HepG2 (cell line): ENCODE measurements around the gene LTB4R. TPM values are rescaled to one million over a fixed set of nuclear protein-coding genes. Genes with fewer than 3 reads are reported as not detected.

Experiments used
- ATM ChIP-seq: fragments of 450-650 bp; IDR thresholded peaks from 2 replicates; pipeline ENCODE4 v1.7.1; 2017; ENCODE audit warnings: mild to moderate bottlenecking, borderline replicate concordance
- FOXJ3 ChIP-seq: sonication (generic); formaldehyde crosslinking; IDR thresholded peaks from 2 replicates; pipeline ENCODE4 v1.4.0; 2020; ENCODE audit warnings: missing genetic modification reagents, mild to moderate bottlenecking, borderline replicate concordance
- NCOR1 ChIP-seq: fragments of 200-600 bp; sonication (generic); IDR thresholded peaks from 2 replicates; pipeline ENCODE4 v1.7.0; 2017; ENCODE audit warnings: antibody characterized with exemption, low read length, borderline replicate concordance
- PHB2 ChIP-seq: fragments of 450-650 bp; IDR thresholded peaks from 2 replicates; pipeline ENCODE4 v1.6.1; 2018; ENCODE audit not compliant: partially characterized antibody
- PHF20 ChIP-seq: sonication (generic); formaldehyde crosslinking; IDR thresholded peaks from 2 replicates; pipeline ENCODE4 v1.5.0; 2020; ENCODE audit warnings: mild to moderate bottlenecking, missing genetic modification reagents
- RARA ChIP-seq: IDR thresholded peaks from 2 replicates; pipeline ENCODE4 v1.6.1; 2016; ENCODE audit warnings: missing genetic modification reagents, missing compliant biosample characterization
- RFX5 ChIP-seq: IDR thresholded peaks from 2 replicates; pipeline ENCODE4 v1.6.1; 2011; ENCODE audit warnings: low read depth, low read length, improper control_type of control experiment
- SMAD3 ChIP-seq: sonication (generic); formaldehyde crosslinking; IDR thresholded peaks from 2 replicates; pipeline ENCODE4 v1.4.0; 2020; ENCODE audit warnings: missing genetic modification reagents
- SMARCE1 ChIP-seq: fragments of 450-650 bp; IDR thresholded peaks from 2 replicates; pipeline ENCODE4 v1.6.1; 2017; ENCODE audit warnings: borderline replicate concordance
- TMF1 ChIP-seq: sonication (generic); formaldehyde crosslinking; IDR thresholded peaks from 2 replicates; pipeline ENCODE4 v1.8.1; 2022; ENCODE audit warnings: low read depth, missing genetic modification reagents
- ZNF138 ChIP-seq: sonication (generic); formaldehyde crosslinking; IDR thresholded peaks from 2 replicates; pipeline ENCODE4 v1.5.0; 2020; ENCODE audit warnings: mild to moderate bottlenecking, low read depth, missing genetic modification reagents
- ZNF431 ChIP-seq: sonication (generic); formaldehyde crosslinking; IDR thresholded peaks from 2 replicates; pipeline ENCODE4 v1.9.0; 2022; ENCODE audit warnings: missing genetic modification reagents, low read depth, mild to moderate bottlenecking, borderline replicate concordance
- ZNF672 ChIP-seq: sonication (generic); formaldehyde crosslinking; IDR thresholded peaks from 2 replicates; pipeline ENCODE4 v1.8.1; 2022; ENCODE audit warnings: missing genetic modification reagents
- polyA plus RNA-seq, 8 experiments: library from polyadenylated mRNA; depleted of rRNA in 3 of 8; stranded (reverse) in 7 of 8; unstranded in 1 of 8; fragments of >200 nt; fragmentation: Illumina TruSeq in 4 of 8; extraction: Trizol in 4 of 8; gene quantifications; 2 replicates each; pipeline versions ENCODE4 v1.2.1 to v1.2.3, GENCODE V29; 2011 to 2016; ENCODE audit warnings: low read depth in 4 of 8, missing spikeins in 1 of 8, mixed read lengths in 1 of 8; ENCODE audit not compliant: insufficient read depth in 1 of 8
- total RNA-seq, 5 experiments: library from RNA; depleted of rRNA; stranded (reverse); fragments of >200 nt; fragmentation: Illumina TruSeq; extraction: Trizol; gene quantifications; 2 replicates each; pipeline ENCODE4 v1.2.3, GENCODE V29; 2016; ENCODE audit warnings: low read depth in 1 of 5
- TF ChIP-seq, protein P1 (sequence below): sonication (generic); formaldehyde crosslinking; IDR thresholded peaks from 2 replicates; pipeline ENCODE4 v1.4.0; 2020; ENCODE audit warnings: mild to moderate bottlenecking, missing genetic modification reagents, borderline replicate concordance
- TF ChIP-seq, protein P2 (sequence below): sonication (generic); formaldehyde crosslinking; IDR thresholded peaks from 2 replicates; pipeline ENCODE4 v1.4.0; 2020; ENCODE audit warnings: mild to moderate bottlenecking, missing genetic modification reagents
- TF ChIP-seq, protein P3 (sequence below): sonication (generic); formaldehyde crosslinking; IDR thresholded peaks from 2 replicates; pipeline ENCODE4 v1.4.0; 2020; ENCODE audit warnings: missing genetic modification reagents, mild to moderate bottlenecking, borderline replicate concordance

The LTB4R gene
- total and polyA plus RNA-seq, 2 of the 13 experiments (the other 11 are each of a cell fraction or from before 2014, with no cell fraction given), result 3.2 to 8.2 TPM

DNA sequence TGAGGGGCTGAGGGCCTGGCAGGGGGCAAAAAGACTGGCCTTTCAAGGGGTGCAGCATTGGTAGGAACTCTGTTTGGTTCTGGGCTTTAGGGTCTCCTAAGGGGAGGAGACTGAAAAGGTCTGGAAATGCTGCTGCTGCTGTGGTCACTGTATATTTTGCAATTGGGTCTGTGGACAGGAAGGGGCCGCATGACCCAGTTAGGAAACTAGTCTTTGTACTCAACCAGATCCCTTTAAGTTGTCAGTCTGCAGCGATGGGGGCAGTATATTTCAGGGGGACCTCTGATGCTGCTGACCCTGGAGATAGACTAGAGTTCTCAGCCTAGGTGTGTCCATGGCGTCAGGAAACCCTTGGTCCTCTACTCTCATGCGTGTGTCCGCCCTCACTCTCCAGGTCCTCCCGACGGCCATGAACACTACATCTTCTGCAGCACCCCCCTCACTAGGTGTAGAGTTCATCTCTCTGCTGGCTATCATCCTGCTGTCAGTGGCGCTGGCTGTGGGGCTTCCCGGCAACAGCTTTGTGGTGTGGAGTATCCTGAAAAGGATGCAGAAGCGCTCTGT is 4.0 kb downstream of the LTB4R start (continued):
- TF ChIP-seq, protein P1, sequence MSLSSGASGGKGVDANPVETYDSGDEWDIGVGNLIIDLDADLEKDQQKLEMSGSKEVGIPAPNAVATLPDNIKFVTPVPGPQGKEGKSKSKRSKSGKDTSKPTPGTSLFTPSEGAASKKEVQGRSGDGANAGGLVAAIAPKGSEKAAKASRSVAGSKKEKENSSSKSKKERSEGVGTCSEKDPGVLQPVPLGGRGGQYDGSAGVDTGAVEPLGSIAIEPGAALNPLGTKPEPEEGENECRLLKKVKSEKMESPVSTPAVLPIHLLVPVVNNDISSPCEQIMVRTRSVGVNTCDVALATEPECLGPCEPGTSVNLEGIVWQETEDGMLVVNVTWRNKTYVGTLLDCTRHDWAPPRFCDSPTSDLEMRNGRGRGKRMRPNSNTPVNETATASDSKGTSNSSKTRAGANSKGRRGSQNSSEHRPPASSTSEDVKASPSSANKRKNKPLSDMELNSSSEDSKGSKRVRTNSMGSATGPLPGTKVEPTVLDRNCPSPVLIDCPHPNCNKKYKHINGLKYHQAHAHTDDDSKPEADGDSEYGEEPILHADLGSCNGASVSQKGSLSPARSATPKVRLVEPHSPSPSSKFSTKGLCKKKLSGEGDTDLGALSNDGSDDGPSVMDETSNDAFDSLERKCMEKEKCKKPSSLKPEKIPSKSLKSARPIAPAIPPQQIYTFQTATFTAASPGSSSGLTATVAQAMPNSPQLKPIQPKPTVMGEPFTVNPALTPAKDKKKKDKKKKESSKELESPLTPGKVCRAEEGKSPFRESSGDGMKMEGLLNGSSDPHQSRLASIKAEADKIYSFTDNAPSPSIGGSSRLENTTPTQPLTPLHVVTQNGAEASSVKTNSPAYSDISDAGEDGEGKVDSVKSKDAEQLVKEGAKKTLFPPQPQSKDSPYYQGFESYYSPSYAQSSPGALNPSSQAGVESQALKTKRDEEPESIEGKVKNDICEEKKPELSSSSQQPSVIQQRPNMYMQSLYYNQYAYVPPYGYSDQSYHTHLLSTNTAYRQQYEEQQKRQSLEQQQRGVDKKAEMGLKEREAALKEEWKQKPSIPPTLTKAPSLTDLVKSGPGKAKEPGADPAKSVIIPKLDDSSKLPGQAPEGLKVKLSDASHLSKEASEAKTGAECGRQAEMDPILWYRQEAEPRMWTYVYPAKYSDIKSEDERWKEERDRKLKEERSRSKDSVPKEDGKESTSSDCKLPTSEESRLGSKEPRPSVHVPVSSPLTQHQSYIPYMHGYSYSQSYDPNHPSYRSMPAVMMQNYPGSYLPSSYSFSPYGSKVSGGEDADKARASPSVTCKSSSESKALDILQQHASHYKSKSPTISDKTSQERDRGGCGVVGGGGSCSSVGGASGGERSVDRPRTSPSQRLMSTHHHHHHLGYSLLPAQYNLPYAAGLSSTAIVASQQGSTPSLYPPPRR, result no peak
- TF ChIP-seq NCOR1 (0 out of 2 replicates have a peak, but pooled peaks have one; percentile 28), TMF1 (CRISPR knock-in tag) (no peak), ZNF431 (CRISPR knock-in tag) (peak; percentile 46; the same call in 1 of the 2 replicates), FOXJ3 (CRISPR knock-in tag) (no peak), PHB2 (no peak), PHF20 (no peak; the same call in 1 of the 2 replicates), ATM (no peak), SMAD3 (CRISPR knock-in tag) (no peak), ZNF672 (CRISPR knock-in tag) (no peak), RFX5 (no peak), ZNF138 (CRISPR knock-in tag) (0 out of 2 replicates have a peak, but pooled peaks have one; percentile 55), SMARCE1 (no peak), RARA (CRISPR knock-in tag) (peak; percentile 15; the same call in 1 of the 2 replicates)
- TF ChIP-seq, protein P2, sequence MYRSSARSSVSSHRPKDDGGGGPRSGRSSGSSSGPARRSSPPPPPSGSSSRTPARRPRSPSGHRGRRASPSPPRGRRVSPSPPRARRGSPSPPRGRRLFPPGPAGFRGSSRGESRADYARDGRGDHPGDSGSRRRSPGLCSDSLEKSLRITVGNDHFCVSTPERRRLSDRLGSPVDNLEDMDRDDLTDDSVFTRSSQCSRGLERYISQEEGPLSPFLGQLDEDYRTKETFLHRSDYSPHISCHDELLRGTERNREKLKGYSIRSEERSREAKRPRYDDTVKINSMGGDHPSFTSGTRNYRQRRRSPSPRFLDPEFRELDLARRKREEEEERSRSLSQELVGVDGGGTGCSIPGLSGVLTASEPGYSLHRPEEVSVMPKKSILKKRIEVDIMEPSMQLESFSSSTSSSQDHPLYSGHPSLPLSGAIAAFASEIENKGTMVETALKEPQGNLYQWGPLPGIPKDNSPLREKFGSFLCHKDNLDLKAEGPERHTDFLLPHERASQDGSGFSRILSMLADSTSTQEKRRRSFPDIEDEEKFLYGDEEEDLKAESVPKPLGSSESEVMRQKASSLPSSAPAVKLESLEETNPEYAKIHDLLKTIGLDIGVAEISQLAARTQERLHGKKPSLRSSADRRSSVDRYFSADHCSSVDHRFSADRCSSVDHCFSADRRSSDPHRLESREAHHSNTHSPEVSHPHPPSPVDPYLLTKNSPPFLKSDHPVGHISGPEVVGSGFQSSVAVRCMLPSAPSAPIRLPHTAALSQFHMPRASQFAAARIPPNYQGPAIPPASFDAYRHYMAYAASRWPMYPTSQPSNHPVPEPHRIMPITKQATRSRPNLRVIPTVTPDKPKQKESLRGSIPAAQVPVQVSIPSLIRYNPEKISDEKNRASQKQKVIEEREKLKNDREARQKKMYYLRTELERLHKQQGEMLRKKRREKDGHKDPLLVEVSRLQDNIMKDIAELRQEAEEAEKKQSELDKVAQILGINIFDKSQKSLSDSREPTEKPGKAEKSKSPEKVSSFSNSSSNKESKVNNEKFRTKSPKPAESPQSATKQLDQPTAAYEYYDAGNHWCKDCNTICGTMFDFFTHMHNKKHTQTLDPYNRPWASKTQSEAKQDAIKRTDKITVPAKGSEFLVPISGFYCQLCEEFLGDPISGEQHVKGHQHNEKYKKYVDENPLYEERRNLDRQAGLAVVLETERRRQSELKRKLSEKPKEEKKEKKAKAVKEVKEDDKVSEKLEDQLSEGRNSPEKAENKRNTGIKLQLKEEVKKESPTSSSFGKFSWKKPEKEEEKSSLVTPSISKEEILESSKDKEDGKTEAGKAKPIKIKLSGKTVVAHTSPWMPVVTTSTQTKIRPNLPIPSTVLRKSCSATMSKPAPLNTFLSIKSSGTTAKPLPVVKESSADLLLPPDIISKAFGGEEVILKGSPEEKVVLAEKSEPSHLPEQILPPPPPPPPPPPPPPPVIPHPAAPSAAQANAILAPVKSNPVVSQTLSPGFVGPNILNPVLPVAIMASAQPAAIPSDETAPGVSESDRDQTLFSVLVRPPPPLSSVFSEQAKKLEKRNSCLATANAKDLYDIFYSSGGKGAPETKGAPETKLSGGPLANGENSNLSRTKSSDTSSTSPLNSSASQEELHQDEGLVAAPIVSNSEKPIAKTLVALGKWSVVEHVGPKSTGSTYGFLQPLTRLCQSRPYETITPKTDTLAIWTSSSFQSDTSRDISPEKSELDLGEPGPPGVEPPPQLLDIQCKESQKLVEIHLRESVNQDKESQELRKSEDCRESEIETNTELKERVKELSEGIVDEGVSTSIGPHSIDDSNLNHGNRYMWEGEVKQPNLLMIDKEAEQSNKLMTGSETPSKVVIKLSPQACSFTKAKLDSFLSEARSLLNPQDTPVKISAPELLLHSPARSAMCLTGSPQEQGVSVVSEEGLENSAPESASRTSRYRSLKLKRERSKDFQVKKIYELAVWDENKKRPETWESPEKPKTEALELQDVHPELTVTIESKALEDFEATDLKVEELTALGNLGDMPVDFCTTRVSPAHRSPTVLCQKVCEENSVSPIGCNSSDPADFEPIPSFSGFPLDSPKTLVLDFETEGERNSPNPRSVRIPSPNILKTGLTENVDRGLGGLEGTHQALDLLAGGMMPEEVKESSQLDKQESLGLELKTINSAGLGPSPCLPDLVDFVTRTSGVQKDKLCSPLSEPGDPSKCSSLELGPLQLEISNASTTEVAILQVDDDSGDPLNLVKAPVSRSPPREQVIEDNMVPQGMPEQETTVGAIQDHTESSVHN, result no peak
- TF ChIP-seq, protein P3, sequence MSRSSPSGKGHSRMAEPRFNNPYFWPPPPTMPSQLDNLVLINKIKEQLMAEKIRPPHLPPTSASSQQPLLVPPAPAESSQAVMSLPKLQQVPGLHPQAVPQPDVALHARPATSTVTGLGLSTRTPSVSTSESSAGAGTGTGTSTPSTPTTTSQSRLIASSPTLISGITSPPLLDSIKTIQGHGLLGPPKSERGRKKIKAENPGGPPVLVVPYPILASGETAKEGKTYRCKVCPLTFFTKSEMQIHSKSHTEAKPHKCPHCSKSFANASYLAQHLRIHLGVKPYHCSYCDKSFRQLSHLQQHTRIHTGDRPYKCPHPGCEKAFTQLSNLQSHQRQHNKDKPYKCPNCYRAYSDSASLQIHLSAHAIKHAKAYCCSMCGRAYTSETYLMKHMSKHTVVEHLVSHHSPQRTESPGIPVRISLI (CRISPR knock-in tag), result no peak
